ENCODE measurements around the gene UBB. TPM values are rescaled to one million over a fixed set of nuclear protein-coding genes. Genes with fewer than 3 reads are reported as not detected.

Gene UBB
- total RNA-seq, 4 donors from 2014 or later = 574 to 927 (median 633) TPM

GRCh38 chr17:16417399-16417798, 36.5 kb downstream of the UBB start:
- H3K4me1 ChIP-seq = peaks cover 0 to 41% (median 12%) of the 10 kb centered on the region in 4 donors
- H3K27me3 ChIP-seq = no peaks in the 10 kb centered on the region
- no peak for TF ChIP-seq POLR2A (IDR thresholded peaks at IDR 0.05)
- TF ChIP-seq CTCF (IDR thresholded peaks at IDR 0.05) = no peak
- H3K27ac ChIP-seq = peak overlapping the region in 3 of 4 donors; percentile 79 to 89 (median 87)
- no peak for DNase-seq
- H3K9me3 ChIP-seq = no peaks in the 10 kb centered on the region
- H3K4me3 ChIP-seq = no peak overlapping the region
- no peaks in the 10 kb centered on the region for H3K36me3 ChIP-seq

- no peak overlapping the region for H3K4me3 ChIP-seq
- peaks cover 0 to 6% (median 0%) of the 10 kb centered on the region in 3 donors for H3K36me3 ChIP-seq
- H3K9me3 ChIP-seq = no peaks in the 10 kb centered on the region
- no peak for TF ChIP-seq CTCF (IDR thresholded peaks at IDR 0.05)
- no peak for TF ChIP-seq POLR2A (IDR thresholded peaks at IDR 0.05)
- no peak for DNase-seq
- H3K27me3 ChIP-seq = no peaks in the 10 kb centered on the region
- H3K27ac ChIP-seq = peak overlapping the region; percentile 43 to 79 (median 74)
- peaks cover 0 to 41% (median 12%) of the 10 kb centered on the region in 4 donors for H3K4me1 ChIP-seq
Measured at GRCh38 chr17:16417896-16418684, 37.2 kb downstream of the UBB start.

- Histone ChIP-seq H3K27ac (peak overlapping the region; percentile 43 to 79 (median 74)), H3K4me3 (no peak overlapping the region), H3K9me3 (no peaks in the 10 kb centered on the region), H3K36me3 (peaks cover 0 to 11% (median 0%) of the 10 kb centered on the region in 3 donors), H3K27me3 (no peaks in the 10 kb centered on the region), H3K4me1 (peaks cover 0 to 41% (median 12%) of the 10 kb centered on the region in 4 donors)
- no peak for DNase-seq
- TF ChIP-seq CTCF (IDR thresholded peaks at IDR 0.05) (no peak), POLR2A (IDR thresholded peaks at IDR 0.05) (no peak)
Measured at GRCh38 chr17:16418685-16419068, 37.8 kb downstream of the UBB start.

GRCh38 chr17:16419074-16419928, 38.4 kb downstream of the UBB start:
- no peak for DNase-seq
- H3K27ac ChIP-seq = peak overlapping the region; percentile 43 to 79 (median 74)

More at GRCh38 chr17:16419074-16419928, 38.4 kb downstream of the UBB start:
- no peak overlapping the region for H3K4me3 ChIP-seq
- H3K4me1 ChIP-seq = peaks cover 0 to 41% (median 12%) of the 10 kb centered on the region in 4 donors
- no peaks in the 10 kb centered on the region for H3K27me3 ChIP-seq
- no peaks in the 10 kb centered on the region for H3K9me3 ChIP-seq
- no peak for TF ChIP-seq POLR2A (IDR thresholded peaks at IDR 0.05)
- no peak for TF ChIP-seq CTCF (IDR thresholded peaks at IDR 0.05)
- H3K36me3 ChIP-seq = peaks cover 0 to 11% (median 0%) of the 10 kb centered on the region in 3 donors
